Measurements from ENCODE around the gene RYR1.

GRCh38 chr19:38528931-38529330 lies 95.4 kb downstream of the RYR1 start:
- no peak for TF ChIP-seq MYC (IDR thresholded peaks at IDR 0.05; ENCODE audit: low read depth, low read length)
- TF ChIP-seq CTCF (IDR thresholded peaks at IDR 0.05; ENCODE audit: low read depth, low read length) = no peak
- TF ChIP-seq POLR2A (IDR thresholded peaks at IDR 0.05; ENCODE audit: extremely low read depth, insufficient read length) = no peak
- TF ChIP-seq MAX (IDR thresholded peaks at IDR 0.05; ENCODE audit: low read depth, low read length) = no peak
